ENCODE measurements around the gene SH3TC1.

DNA sequence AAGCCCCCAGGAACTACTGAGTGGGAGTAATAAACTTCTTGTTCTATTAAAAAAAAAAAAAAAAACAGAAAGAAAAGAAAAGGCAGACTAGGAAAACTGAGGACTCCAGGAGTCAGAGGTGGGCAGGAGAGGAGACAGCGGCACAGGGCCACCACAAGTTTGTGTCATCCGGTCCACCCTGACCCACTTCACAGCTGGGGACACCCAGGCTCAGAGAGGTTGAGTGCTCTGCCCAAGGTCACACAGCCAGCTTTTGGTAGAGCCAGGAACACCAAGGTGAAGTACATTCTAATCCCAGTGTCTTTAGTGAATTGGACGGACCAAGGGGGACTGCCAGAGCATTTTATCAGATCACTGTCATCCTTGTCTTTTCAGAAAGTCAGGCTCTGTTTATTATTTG lies 24.1 kb upstream of the SH3TC1 start:
- TF ChIP-seq POLR2A (IDR thresholded peaks at IDR 0.05; ENCODE audit: low read length) (no peak), GATA1 (IDR thresholded peaks at IDR 0.05; ENCODE audit: low read depth, low read length) (no peak)

Data from erythroblast (primary cell).